OCI-LY3 (cell line): ENCODE data around the gene SARDH.

ENCODE experiments used
- H2AFZ ChIP-seq: fragments of 200-600, 300-600 bp; shearing (Covaris generic); 2 replicates; pipeline ENCODE4 v1.6.0; 2014; ENCODE audit warnings: antibody characterized with exemption, low read depth, low read length
- H3K27ac ChIP-seq: fragments of 200-600, 300-600 bp; sonication (generic); 2 replicates; pipeline ENCODE4 v1.5.1; 2014; ENCODE audit warnings: mild to moderate bottlenecking, low read length, moderate library complexity, mixed read lengths
- H3K27me3 ChIP-seq: fragments of 200-600, 300-600 bp; sonication (generic); 2 replicates; pipeline ENCODE4 v1.6.1; 2014; ENCODE audit warnings: low read depth, low read length, mixed read lengths
- H3K36me3 ChIP-seq: fragments of 200-600, 300-600 bp; sonication (generic); replicated peaks from 2 replicates; pipeline ENCODE3; 2014; ENCODE audit warnings: low read depth, low read length, mixed read lengths
- H3K4me1 ChIP-seq: fragments of 300-600, 200-600 bp; sonication (generic); 2 replicates; pipeline ENCODE4 v1.6.1; 2014; ENCODE audit warnings: low read length, mixed read lengths
- H3K4me2 ChIP-seq: fragments of 200-600, 300-600 bp; sonication (generic); 2 replicates; pipeline ENCODE4 v1.6.1; 2014; ENCODE audit warnings: low read length, mixed read lengths
- H3K4me3 ChIP-seq: fragments of 300-600, 200-600 bp; sonication (generic); 2 replicates; pipeline ENCODE4 v1.5.1; 2014; ENCODE audit warnings: antibody characterized with exemption, mild to moderate bottlenecking, low read length, moderate library complexity
- H3K79me2 ChIP-seq: fragments of 300-600, 200-600 bp; shearing (Covaris generic); 2 replicates; pipeline ENCODE4 v1.6.1; 2014; ENCODE audit warnings: mild to moderate bottlenecking, low read length, mixed read lengths
- H3K9ac ChIP-seq: fragments of 300-600, 200-600 bp; shearing (Covaris generic); 2 replicates; pipeline ENCODE4 v1.6.0; 2014; ENCODE audit warnings: mild to moderate bottlenecking, low read length, moderate library complexity
- H3K9me3 ChIP-seq: fragments of 200-600, 300-600 bp; shearing (Covaris generic); 2 replicates; pipeline ENCODE4 v1.6.1; 2014; ENCODE audit warnings: low read length, mixed read lengths; ENCODE audit not compliant: insufficient read depth
- H4K20me1 ChIP-seq: fragments of 200-600, 300-600 bp; sonication (generic); 2 replicates; pipeline ENCODE4 v1.6.1; 2016; ENCODE audit warnings: low read length, mixed read lengths; ENCODE audit not compliant: insufficient read depth
- CTCF ChIP-seq: fragments of 200-600, 300-600 bp; sonication (generic); IDR thresholded peaks from 2 replicates; pipeline ENCODE4 v1.5.1; 2014; ENCODE audit warnings: antibody characterized with exemption, low read length, low read depth
- EZH2phosphoT487 ChIP-seq: fragments of 200-600 bp; shearing (Covaris generic); IDR thresholded peaks from 2 replicates; pipeline ENCODE4 v1.6.1; 2018; ENCODE audit warnings: antibody characterized with exemption, mixed run types, low read depth

Gene SARDH

DNA sequence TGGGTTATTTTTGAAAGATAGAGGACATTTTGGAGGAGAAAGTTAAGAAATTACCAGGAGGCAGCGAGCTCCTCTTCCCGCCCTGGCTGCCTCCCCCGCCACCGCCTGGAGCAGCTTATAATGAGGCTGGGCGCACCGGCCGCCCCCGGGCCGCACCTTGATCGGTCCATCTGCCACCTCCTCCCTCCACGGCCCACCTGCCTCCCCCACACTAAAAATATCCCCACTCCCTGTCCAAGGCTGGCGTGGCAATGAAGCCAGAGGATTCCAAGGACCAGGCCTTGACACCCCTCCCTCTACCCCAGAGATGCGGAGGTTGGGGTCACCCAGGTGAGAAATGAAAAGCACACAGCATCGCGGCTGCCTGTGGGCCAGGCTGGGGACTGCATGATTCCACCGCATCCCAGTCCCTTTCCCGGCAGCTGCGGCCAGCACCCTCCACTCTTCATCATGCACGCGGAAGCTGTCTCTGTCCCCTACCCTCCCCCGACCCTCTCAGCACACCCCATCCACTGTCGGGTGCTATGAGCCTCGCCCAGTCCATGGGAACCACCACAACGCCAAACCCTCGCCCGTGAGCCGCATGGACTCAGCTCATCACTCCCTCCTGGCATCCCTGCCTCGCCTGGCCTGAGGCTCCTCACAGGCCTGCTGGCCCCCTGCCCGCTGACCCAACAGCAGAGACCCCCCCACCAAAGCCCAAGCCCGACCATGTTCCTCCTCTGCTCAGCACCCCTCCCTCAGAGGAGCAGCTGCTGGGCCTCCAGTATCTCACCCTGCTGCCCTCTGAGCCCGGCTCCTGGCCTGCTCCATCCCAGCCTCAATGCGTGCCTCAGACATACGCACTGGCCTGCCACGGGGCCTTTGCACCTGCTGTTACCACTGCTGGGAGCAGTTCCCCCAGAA, 50.0 kb downstream of the SARDH start:
- Histone ChIP-seq H3K27ac (no peak overlapping the region), H3K36me3 (no peaks in the 10 kb centered on the region), H2AFZ (no peak overlapping the region)

GRCh38 chr9:133686642-133687575, 51.2 kb downstream of the SARDH start:
- Histone ChIP-seq H3K4me1 (no peaks in the 10 kb centered on the region), H4K20me1 (no peaks in the 10 kb centered on the region), H3K79me2 (no peaks in the 10 kb centered on the region), H3K9me3 (no peaks in the 10 kb centered on the region), H3K27ac (no peak overlapping the region), H3K36me3 (no peaks in the 10 kb centered on the region), H3K9ac (no peak overlapping the region), H2AFZ (no peak overlapping the region), H3K4me3 (no peak overlapping the region), H3K27me3 (no peaks in the 10 kb centered on the region; the same call in 1 of the 2 replicates), H3K4me2 (no peak overlapping the region)
- TF ChIP-seq CTCF, result no peak
- TF ChIP-seq EZH2phosphoT487, result no peak

More for the DNA sequence above, 50.0 kb downstream of the SARDH start:
- no peak overlapping the region for H3K9ac ChIP-seq
- no peak for TF ChIP-seq CTCF
- TF ChIP-seq EZH2phosphoT487, result no peak
- H3K4me3 ChIP-seq, result no peak overlapping the region
- H3K4me2 ChIP-seq, result no peak overlapping the region
- no peaks in the 10 kb centered on the region for H3K79me2 ChIP-seq
- no peaks in the 10 kb centered on the region for H4K20me1 ChIP-seq
- no peaks in the 10 kb centered on the region for H3K9me3 ChIP-seq
- H3K4me1 ChIP-seq, result no peaks in the 10 kb centered on the region
- H3K27me3 ChIP-seq, result no peaks in the 10 kb centered on the region; the same call in 1 of the 2 replicates

- no peaks in the 10 kb centered on the region for H3K79me2 ChIP-seq
- H3K27me3 ChIP-seq, result no peaks in the 10 kb centered on the region; the same call in 1 of the 2 replicates
- no peak overlapping the region for H3K27ac ChIP-seq
- no peak overlapping the region for H2AFZ ChIP-seq
- no peaks in the 10 kb centered on the region for H3K36me3 ChIP-seq
- H3K4me2 ChIP-seq, result no peak overlapping the region
- H4K20me1 ChIP-seq, result no peaks in the 10 kb centered on the region
- TF ChIP-seq CTCF (no peak), EZH2phosphoT487 (no peak)
- no peak overlapping the region for H3K9ac ChIP-seq
- H3K4me3 ChIP-seq, result no peak overlapping the region
- no peaks in the 10 kb centered on the region for H3K9me3 ChIP-seq
- no peaks in the 10 kb centered on the region for H3K4me1 ChIP-seq
Observed at GRCh38 chr9:133685653-133686609, 52.2 kb downstream of the SARDH start.
